Gastroesophageal sphincter (tissue), 3 donors: ENCODE measurements around the gene VWCE.
A peak's percentile ranks its signal among the peaks of the same experiment; 100 is the strongest.

ENCODE experiments used
- EP300 ChIP-seq: sonication (generic); formaldehyde crosslinking; IDR thresholded peaks from one replicate; pipeline ENCODE4 v1.6.1; 2017; ENCODE audit warnings: antibody characterized with exemption, mild to moderate bottlenecking
- POLR2A ChIP-seq, 2 donors: fragments of 450-650 bp; IDR thresholded peaks; one replicate each; pipeline ENCODE4 v1.6.1; 2017; ENCODE audit warnings: antibody characterized with exemption in 2 of 2, mild to moderate bottlenecking in 2 of 2, moderate library complexity in 1 of 2
- POLR2AphosphoS5 ChIP-seq: sonication (generic); formaldehyde crosslinking; IDR thresholded peaks from one replicate; pipeline ENCODE4 v1.6.1; 2017; ENCODE audit warnings: antibody characterized with exemption
- TF ChIP-seq, protein P1 (sequence below), 4 experiments: fragments of 200-600 bp in 2 of 4; fragments of 450-650 bp in 2 of 4; sonication (generic) in 1 of 4; IDR thresholded peaks; one replicate each; pipeline ENCODE4 v1.5.1; 2017 to 2019; ENCODE audit warnings: antibody characterized with exemption in 4 of 4, mild to moderate bottlenecking in 2 of 4, moderate library complexity in 2 of 4

GRCh38 chr11:61293867-61294716, 1.0 kb downstream of the VWCE start:
- TF ChIP-seq POLR2A (IDR thresholded peaks at IDR 0.05) (no peak), EP300 (no peak), POLR2AphosphoS5 (no peak)
- TF ChIP-seq, protein P1, sequence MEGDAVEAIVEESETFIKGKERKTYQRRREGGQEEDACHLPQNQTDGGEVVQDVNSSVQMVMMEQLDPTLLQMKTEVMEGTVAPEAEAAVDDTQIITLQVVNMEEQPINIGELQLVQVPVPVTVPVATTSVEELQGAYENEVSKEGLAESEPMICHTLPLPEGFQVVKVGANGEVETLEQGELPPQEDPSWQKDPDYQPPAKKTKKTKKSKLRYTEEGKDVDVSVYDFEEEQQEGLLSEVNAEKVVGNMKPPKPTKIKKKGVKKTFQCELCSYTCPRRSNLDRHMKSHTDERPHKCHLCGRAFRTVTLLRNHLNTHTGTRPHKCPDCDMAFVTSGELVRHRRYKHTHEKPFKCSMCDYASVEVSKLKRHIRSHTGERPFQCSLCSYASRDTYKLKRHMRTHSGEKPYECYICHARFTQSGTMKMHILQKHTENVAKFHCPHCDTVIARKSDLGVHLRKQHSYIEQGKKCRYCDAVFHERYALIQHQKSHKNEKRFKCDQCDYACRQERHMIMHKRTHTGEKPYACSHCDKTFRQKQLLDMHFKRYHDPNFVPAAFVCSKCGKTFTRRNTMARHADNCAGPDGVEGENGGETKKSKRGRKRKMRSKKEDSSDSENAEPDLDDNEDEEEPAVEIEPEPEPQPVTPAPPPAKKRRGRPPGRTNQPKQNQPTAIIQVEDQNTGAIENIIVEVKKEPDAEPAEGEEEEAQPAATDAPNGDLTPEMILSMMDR (IDR thresholded peaks at IDR 0.05), result peak in 1 of 4 experiments; percentile 31
